ENCODE data around the gene AXIN2. TPM values are rescaled to one million over a fixed set of nuclear protein-coding genes. Genes with fewer than 3 reads are reported as not detected.

The AXIN2 gene
- total and polyA plus RNA-seq, 10 of the 15 experiments (the other 5 are each of a cell fraction or from before 2014, with no cell fraction given), result 0.47 to 7.8 (median 3.1) TPM

- Histone ChIP-seq H4K20me1 (ENCODE audit: control insufficient read depth, insufficient read depth) (no peaks in the 10 kb centered on the region), H3K9ac (ENCODE audit: control insufficient read depth, insufficient read depth, low read length) (no peak overlapping the region), H2AFZ (ENCODE audit: control insufficient read depth, low read depth, low read length) (no peak overlapping the region), H3K9me3 (replicated peaks; ENCODE audit: control insufficient read depth, insufficient read depth, low read length) (no peaks in the 10 kb centered on the region; the same call in 2 of the 3 replicates), H3K4me1 (ENCODE audit: control insufficient read depth, insufficient read depth, low read length) (peaks cover 42% of the 10 kb centered on the region), H3K4me2 (ENCODE audit: control insufficient read depth, insufficient read depth) (no peak overlapping the region), H3K79me2 (ENCODE audit: control insufficient read depth, insufficient read depth, low read length) (no peaks in the 10 kb centered on the region; the same call in 1 of the 2 replicates), H3K27ac (ENCODE audit: control insufficient read depth, insufficient read depth) (no peak overlapping the region), H3K27me3 (replicated peaks in 1 of 2; ENCODE audit: control insufficient read depth in 2 of 2, insufficient read depth in 2 of 2, low read length in 1 of 2) (no peaks in the 10 kb centered on the region; a peak in 1 of 4 replicates), H3K4me3 (no peak overlapping the region), H3K36me3 (ENCODE audit: control insufficient read depth in 2 of 2, insufficient read depth in 2 of 2, low read length in 1 of 2) (no peaks in the 10 kb centered on the region)
- ChIA-PET CTCF (interaction anchor here (1.1 kb wide), 1 partner anchor 230 kb away, joined by 3 read pairs; no protein-coding TSS in a partner anchor), POLR2A (interaction anchor here (0.6 kb wide), 1 partner anchor 465 kb away, joined by 3 read pairs; no protein-coding TSS in a partner anchor), SMC1A (ENCODE audit: uncharacterized antibody, unreplicated experiment) (interaction anchor here (0.6 kb wide), 1 partner anchor 8 kb away, joined by 3 read pairs; no protein-coding TSS in a partner anchor), RAD21 (ENCODE audit: unreplicated experiment) (no interaction called here)
- in situ Hi-C loops (cut with MboI) (loop anchor here (25.0 kb wide), 1 partner anchor 602 kb away; no protein-coding TSS in a partner anchor), intact Hi-C loops (cut with micrococcal nuclease; ENCODE audit: unreplicated experiment) (loop anchor here (5.0 to 10.0 kb wide), 2 partner anchors 230 to 353 kb away; no protein-coding TSS in a partner anchor)
- no TSS peak for BruUV-seq (replicated peaks)
- DNase-seq (ENCODE audit: low read depth, low spot score), result no peak
- FAIRE-seq, result no peak
- TF ChIP-seq CHD4 (IDR thresholded peaks at IDR 0.05), result no peak
- no peak for TF ChIP-seq MEF2A (IDR thresholded peaks at IDR 0.05; ENCODE audit: insufficient read depth, low read depth, low read length)
- TF ChIP-seq STAT1 (conservative IDR thresholded peaks at IDR 0.05), result no peak
- TF ChIP-seq E4F1 (IDR thresholded peaks at IDR 0.05; ENCODE audit: borderline replicate concordance, partially characterized antibody), result no peak
- TF ChIP-seq MLLT1 (IDR thresholded peaks at IDR 0.05), result no peak
- TF ChIP-seq CREM (IDR thresholded peaks at IDR 0.05; ENCODE audit: low read depth), result no peak
- TF ChIP-seq EZH2 (IDR thresholded peaks at IDR 0.05; ENCODE audit: borderline replicate concordance, control insufficient read depth, low read depth, low read length), result no peak
- no peak for TF ChIP-seq MYB (IDR thresholded peaks at IDR 0.05; ENCODE audit: borderline replicate concordance, low read depth, low read length)
- 63% methylated on average over 8 of the region's 8 CpGs for WGBS (ENCODE audit: insufficient coverage, insufficient replicate concordance, low lambda C conversion rate, missing lambda C conversion rate)
- ATAC-seq, result no peak
Observed at GRCh38 chr17:65564793-65565192, 3.3 kb upstream of the AXIN2 start.
